Activated CD4-positive, alpha-beta T cell treated with anti-CD3 and anti-CD28 coated beads, Interleukin-2, amount 50 U/mL, for 1 hour (primary cell): ENCODE results near the gene LAD1.

Experiments used
- DNase-seq: peaks from one replicate; pipeline ENCODE4 v3.0.0-alpha.2; 2020

LAD1 gene

GRCh38 chr1:201414051-201414738 is 15.1 kb upstream of the LAD1 start:
- no peak for DNase-seq

DNA sequence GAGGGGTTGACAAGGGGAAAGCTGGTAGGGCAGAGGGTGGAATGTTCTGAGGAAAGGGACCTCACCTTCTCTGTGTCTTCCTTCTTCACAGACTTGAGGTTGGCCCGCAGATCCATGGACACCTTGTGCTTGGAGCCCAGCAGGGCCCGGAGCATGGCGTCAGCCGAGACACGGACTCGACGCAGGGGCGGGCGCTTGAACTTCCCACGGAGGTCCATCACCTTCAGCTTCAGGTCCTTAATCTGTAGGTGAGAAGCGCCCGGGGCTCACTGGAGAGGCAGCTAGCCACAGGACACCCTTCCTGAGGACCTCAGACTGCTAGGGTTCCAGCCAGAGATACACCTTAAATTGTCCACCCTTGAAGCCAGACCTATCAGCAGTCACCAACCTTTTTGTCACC is 12.2 kb upstream of the LAD1 start:
- no peak for DNase-seq

- no peak for DNase-seq
Measured at GRCh38 chr1:201409440-201409839, 10.3 kb upstream of the LAD1 start.

- DNase-seq: no peak
Measured at GRCh38 chr1:201408834-201409200, 9.7 kb upstream of the LAD1 start.

DNA sequence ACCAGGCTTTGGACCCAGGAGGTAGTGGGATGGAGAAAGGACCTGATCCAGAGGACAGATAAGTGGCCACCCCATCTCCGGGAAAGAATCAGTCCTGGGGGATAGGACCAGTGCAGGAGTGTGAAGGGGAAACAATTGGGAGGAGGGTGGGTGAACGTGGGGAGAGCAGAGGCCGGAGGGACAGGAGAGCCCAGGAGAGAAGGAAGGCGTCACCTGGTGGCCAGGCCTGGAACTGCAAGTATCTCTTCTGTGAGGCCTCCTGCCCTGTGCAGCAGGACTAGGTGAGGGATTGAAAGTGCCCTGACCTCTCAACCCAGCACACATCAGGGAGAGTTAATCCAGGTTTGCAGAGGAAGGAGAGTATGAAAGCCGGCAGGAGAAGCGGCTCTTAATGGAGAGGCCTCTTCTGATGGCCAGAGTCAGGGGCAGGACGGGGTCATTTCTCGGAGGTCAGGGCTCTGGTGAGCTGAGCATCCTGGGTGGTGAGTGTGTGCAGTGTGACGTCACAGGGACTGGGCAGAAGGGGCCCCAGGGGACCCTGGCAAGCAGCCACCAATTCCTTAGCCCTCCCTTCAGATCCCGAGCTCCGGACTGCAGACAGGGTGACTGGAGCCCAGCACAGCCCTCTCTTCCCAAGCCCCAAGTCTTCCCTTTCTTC is 9.2 kb upstream of the LAD1 start:
- DNase-seq: peak; percentile 68

DNA sequence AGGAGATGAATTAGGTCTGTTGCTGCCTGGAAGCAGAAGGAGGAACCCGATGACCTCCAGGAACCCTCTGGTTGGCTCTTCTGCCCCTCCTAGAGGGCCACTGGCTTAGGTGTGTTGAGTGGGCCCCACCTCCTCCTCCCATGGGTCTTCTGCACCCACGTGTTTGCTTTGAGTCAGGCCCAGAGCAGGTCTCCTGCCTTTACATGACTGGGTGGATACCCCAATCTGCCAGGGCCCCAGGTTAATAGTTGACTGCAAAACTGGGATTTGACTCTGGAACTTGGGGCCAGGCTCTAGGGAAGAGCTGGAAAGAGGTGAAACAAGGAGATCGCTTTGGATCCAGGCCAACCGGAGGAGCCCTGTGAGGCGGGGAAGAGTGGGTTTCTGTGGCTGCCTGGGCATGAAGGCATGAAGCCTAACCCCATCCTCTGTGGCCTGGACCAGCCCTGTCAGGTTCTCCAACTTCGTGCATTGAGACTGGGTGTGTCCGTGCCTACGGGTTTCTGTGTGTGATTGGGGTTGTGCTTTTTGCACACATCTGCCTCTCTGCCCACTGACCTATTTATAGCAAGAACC is 7.8 kb upstream of the LAD1 start:
- DNase-seq: no peak

GRCh38 chr1:201405484-201405831 is 6.3 kb upstream of the LAD1 start:
- DNase-seq: no peak

GRCh38 chr1:201404722-201405483 is 5.8 kb upstream of the LAD1 start:
- no peak for DNase-seq

DNA sequence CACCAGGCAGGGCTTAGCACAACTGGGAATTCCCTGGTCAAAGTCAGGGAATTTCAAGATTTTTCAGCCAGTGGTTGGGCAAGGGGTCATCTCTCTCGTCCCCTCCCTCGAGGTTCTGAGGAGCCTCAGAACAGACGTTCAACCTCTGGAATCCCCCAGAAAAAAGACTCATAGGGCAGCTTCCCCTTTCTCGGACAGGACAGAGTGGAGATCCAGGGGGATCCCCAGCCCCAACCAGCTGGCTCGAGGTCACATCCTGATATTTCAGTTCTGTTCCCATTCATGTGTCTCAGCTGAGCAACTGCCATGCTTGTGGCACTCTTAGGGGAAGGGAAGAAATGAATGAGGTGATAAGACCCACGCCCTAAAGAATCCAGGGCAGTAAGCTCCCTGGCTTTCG is 4.9 kb upstream of the LAD1 start:
- DNase-seq: no peak

GRCh38 chr1:201403359-201403758 is 4.2 kb upstream of the LAD1 start:
- DNase-seq: no peak

GRCh38 chr1:201401700-201402099 is 2.6 kb upstream of the LAD1 start:
- DNase-seq: no peak

- no peak for DNase-seq
Measured at GRCh38 chr1:201400852-201401230, 1.7 kb upstream of the LAD1 start.

DNA sequence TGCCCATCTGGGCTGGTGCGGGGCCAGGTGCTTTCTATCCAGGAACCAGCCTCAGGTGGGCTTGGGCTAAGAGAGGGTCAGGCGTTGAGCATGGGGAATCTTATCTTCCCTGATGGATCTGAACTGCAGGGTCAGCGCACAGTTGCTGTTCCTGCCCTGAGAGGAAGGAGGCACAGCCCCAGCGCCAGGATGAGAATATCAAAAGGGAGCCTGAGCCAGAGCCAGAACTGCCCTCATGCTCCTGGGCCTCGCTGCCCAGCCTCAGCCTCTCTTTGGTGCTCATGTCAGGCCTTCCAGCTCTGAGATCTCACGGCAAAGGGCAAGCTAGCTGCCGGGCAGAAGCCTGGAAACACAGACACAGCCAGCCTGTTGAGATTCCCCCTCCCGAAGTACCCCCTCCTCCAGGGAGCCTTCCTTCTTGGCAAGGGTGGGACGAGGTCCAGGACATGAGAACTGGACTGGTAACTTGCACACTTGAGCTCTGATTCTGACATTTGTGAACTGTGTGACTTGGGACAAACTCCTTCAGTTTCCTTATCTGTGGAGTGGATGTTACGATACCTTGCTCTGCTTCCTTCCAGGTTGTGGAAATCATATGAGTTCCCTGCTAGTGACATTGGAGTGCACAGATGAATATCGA is 1.2 kb upstream of the LAD1 start:
- DNase-seq: no peak

GRCh38 chr1:201399352-201400126 is 415 bp upstream of the LAD1 start:
- no peak for DNase-seq

- DNase-seq: no peak
Measured at GRCh38 chr1:201397675-201398074, 1.4 kb downstream of the LAD1 start.

GRCh38 chr1:201396861-201397464 is 2.2 kb downstream of the LAD1 start:
- DNase-seq: no peak

DNA sequence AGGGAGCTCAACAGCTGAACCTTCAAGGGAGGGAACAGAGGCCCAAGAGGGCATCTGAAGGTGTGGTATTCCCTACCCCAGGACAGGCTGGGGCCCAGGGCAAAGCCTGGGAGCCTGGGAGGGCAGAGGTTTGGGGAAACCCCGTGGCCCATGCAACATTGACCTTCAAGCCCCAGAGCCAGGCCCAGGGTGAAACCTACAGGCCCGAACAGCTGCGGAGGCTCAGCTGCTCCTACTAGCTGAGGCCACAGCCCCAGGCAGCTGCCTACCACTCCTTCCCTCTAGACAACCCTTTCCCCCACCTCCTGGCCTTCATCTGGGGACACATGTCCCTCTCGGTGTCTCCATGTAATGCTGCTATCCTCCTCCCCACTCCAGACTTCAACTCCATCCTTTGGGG is 3.2 kb downstream of the LAD1 start:
- DNase-seq: no peak

DNA sequence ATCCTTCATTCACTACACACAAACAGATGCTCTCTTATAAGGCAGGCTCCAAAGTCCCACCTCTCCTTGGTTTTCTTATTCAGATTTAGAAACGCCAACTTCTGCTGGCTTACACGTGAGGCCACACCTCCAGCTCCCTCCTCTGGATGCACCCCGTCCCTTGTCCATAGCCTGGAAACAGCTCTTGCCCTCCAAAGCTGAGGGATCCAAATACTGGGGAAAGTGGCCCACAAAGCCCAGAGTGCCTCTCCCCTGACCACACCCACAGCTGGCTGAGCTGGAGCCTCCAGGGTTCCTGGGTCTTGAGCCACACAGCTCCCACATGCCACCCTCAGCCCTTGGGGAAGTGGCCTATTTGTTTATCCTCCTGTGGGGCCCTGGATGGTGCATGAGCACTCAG is 4.5 kb downstream of the LAD1 start:
- DNase-seq: no peak

- DNase-seq: no peak
Measured at GRCh38 chr1:201393076-201393475, 6.0 kb downstream of the LAD1 start.

DNA sequence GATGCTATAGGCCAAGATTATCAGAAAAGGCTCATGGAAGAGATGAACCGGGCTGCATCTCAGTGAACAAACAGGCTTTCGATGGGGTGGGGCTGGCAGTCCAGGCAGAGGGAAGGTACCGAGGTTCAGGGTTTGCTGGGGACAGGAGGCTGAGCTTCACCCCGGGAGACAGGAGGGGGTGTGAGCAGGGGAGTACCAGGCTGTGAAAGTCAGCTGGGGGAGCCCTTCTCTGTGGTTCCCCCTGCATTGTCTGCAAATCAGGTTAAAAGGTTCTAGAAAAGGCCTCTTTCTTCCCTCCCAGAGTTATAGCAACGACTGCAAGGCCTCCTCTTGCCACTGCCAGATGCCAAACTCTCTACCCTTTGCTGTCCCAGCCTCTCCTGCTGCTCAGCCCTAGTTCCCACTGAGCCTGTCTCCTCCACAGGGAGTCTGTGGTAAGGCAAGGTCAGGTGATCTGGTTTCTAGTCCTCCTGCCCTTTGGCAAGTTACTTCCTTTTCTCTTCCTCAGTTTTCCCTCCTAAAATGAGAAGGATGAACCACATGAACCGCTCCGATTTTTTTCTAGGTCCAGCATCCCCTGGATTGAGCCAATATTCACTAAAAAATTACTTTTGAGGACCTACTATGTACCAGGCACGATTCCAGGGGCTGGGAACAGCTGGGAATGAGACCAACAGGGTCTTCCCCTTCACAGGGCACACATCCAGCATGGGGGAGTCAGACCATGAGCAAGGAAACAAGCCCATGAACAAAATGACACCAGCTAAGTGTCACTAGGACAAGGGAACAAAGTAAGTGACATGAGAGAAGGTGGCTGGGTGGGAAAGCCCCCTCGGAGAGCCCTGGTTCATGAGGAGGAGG is 7.2 kb downstream of the LAD1 start:
- DNase-seq: no peak

- no peak for DNase-seq
Measured at GRCh38 chr1:201391225-201391624, 7.9 kb downstream of the LAD1 start.
